ENCODE measurements around the gene GAL3ST2.
"Not testable (repeated sequence)": the region's sequence is repeated elsewhere in the genome, so short reads cannot be mapped to it uniquely, and the experiment has no call there.

Gene GAL3ST2

DNA sequence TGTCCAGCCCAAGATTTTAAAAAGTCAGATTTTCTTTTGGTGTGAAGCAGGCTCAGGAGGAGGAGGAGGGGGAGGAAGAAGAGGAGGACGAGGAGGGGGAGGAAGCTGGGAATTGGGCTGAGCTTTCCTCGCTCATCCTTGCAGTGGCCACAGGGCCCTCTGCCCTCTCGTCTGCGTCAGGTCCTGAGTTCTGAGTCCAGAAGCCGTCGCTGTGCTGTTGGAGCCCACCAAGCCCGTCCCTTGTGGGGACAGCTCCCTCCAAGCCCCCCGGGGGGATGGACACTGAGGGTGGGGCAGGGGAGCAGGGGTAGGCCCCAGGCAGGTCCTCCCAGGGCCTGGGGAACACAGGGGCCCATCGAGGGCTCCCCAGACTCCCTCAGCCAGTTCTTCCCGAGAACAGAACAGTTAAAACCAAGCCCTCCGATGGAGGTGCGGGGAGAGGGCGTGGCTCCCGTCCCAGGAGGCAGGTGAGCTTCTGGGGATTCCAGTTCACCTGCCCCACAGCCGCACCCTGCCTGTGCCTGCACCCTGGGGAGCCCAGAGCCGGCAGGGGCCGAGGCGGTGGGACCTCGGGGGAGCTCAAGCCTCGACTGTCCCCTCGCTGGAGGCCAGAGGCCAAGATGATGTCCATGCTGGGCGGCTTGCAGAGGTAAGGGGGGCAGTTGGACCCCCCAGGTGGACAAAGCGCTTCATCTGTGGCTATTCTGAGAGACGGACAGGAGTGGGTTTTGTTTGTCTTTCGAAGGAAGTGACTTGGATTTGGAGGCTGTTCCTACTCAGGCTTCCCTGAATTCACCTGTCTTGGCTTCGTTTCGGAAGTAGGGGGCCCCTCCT, at the start of gene GAL3ST2:
GAL3ST2 (plus strand) TSS at position 487 of the 834 bp plus-strand sequence; CDS start at position 621, 134 bp downstream.
- no peak for DNase-seq (ENCODE audit: low spot score)

- no peak for DNase-seq (ENCODE audit: low spot score)
Observed at GRCh38 chr2:241728000-241728399, 48.6 kb upstream of the GAL3ST2 start.

DNA sequence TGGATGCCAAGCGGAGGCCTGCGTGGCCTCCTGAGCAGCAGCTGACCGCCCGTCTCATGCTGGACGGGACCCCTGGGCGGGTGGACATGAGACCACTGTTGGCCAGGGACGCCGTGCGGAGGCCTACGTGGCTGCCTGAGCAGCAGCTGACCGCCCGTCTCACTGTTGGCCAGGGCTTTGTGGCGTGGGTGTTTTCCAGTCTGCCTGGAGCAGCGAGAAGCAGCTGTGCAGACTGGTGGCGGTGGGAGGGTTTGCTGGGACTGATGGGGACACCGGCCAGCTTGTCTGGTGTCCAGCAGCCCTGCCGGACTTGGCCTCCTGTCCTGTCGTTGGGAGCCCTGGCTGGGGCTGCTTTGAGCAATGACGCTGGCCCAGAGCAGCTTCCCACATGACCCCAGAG, 48.0 kb upstream of the GAL3ST2 start:
- DNase-seq (ENCODE audit: low spot score), result peak; percentile 59

GRCh38 chr2:241729868-241730267, 46.8 kb upstream of the GAL3ST2 start:
- DNase-seq (ENCODE audit: low spot score), result no peak

- DNase-seq (ENCODE audit: low spot score), result no peak
Observed at GRCh38 chr2:241730671-241731293, 45.8 kb upstream of the GAL3ST2 start.

GRCh38 chr2:241732513-241733186, 44.0 kb upstream of the GAL3ST2 start:
- DNase-seq (ENCODE audit: low spot score), result peak; percentile 38

DNA sequence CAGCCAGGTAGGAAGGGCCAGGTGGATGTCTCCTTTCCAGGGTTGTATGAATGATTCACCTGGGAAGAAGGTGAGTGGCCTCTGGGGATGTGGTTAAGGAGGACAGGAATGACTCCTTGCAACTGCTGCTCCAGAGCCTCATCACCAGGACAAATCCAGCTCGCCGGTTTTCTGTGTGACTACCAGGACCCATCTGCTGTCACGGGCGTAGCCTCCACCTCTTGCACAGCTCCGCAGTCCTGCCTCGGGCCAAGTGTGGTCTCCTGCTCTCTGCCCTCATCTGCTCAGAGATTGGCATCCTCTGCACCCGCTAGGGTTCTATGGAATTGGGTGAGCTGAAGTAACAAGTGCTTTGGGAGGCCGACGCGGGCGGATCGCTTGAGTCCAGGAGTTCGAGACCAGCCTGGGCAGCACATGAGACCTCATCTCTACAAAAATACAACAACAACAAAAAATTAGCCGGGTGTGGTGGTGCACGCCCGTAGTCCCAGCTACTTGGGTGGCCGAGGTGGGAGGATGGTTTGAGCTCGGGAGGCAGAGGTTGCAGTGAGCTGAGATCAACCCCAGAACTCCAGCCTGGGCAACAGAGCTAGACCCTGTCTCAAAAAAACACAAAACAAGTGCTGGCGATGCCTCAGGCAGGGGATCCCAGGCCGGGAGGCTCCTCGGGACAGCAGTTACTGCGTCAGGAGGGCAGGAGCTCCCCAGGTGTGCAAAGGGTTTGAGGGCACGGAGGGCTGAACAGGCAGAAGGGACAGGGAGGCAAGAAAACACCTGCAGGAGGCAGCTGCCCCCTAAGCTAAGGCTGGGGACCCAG, 43.0 kb upstream of the GAL3ST2 start:
- DNase-seq (ENCODE audit: low spot score), result peak; percentile 4

DNA sequence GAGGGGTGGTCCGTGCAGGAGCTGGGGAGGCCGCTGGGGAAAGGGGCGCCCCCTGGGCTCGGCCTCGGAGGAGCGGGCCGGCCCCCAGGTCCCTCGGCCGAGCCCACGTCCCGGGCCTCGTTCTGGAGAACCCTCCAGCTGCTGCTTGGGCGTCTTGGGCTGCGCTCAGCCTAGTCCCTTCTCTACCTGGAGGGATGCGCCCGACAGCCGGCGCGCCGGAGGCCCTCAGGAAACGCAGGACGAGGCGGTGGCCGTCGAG, 42.5 kb upstream of the GAL3ST2 start:
- DNase-seq (ENCODE audit: low spot score), result no peak

DNA sequence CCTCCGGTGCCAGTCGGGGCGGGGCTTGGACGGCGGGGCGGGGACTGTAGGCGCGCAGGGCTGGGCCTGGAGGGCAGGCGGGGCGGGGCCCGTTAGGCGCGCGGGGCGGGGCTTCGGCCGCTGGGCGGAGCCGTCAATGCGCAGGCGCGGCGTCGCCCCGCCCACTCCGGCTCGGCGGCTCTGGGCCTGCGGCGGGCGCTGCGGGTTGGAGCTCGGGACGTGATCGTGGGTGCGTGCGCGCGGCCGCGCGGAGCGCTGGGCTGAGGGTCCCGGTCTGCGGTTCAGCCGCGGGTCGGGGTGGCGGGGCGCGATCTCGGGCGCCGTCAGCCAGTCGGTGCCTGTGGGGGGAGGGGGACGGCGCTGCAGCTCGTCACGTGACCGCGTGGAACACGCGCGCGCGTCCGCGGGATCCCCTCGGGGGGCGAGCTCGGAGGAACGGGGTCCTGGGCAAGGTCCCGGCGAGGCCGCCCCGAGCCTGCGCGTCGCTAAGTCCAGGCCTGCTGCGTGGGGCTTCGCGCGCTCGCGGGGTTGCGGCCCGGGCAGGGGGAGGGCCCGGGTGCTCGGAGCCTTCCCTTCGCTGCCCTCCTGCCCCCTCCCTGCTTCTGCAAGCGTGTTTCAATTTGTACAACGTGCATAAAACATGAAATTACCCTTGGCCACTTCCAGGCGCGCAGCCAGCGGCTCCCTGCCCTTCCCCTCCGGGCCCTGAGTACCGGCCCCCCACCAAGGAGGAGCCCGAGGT, 42.0 kb upstream of the GAL3ST2 start, which contains the start of gene D2HGDH:
D2HGDH (plus strand) TSS at position 164 of the 742 bp plus-strand sequence. CDS start 595 bp downstream, outside the sequence.
- DNase-seq (ENCODE audit: low spot score), result peak; percentile 76

DNA sequence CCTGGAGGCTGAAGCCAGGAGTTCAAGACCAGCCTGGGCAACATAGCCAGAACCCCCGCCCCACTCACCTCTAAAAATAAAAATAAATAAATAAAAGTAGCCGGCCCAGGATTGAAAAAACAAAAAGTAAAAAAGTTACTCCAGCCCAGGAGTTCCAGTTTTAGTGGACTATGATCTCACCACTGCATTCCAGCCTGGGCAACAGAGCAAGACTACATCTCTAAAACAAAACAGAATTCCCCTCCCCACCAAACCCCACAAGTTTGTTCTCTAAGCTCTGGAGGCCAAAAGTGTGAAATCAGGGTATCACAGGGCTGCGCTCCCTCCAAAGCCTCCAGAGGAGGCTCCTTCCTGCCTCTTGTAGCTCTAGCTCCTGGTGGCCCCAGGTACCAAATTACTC, 40.5 kb upstream of the GAL3ST2 start:
- DNase-seq (ENCODE audit: low spot score), result no peak

DNA sequence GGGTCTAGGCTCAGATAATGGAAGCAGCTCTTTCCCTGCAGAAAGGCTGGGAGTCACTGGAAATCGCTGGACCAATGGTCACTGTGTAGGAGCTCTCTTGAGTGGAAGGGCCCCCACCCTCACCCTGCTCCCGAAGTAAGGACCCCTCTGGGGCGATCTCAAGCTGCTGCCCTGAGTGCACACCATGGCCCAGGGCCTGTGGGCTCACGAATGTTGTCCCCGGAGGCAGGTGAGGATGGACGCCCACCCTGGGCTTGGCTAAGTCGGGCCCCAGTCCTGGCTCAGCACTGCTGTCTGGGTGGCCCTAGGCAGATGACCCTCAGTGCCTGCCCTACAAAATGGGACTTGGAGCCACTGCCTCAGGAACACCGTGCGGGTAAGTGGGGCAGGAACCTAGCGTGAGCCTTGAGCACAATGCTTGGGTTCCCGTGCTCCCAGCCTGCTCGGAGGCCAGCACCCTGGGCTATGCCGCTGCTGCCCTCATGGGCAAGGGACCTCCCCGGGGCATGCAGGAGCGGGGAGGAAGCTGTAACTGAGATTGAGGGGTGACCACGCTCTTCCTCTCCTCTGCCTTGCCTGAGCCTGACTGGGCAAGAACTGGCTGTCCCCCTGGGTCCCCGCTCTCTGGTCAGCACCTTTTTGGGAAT, 38.5 kb upstream of the GAL3ST2 start:
- DNase-seq (ENCODE audit: low spot score), result no peak

DNA sequence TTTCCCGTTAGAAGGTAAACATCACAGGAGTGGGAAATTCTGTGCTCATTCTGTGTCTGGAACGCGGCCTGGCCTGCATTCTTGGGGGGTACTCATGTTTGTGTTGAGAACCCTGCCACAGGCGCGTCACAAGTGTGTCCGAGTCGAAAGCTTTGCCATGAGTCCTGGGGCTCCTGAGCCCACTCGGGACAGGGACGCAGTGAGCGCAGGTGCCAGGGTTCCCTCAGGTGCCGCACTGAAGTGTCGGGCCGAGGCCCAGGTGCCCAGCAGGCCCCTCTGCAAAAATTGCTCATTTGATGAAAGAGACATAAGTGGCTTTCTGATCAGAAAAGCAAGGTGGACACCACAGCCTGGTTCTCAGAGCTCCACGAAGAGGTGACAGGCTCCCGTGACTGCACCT, 37.4 kb upstream of the GAL3ST2 start:
- DNase-seq (ENCODE audit: low spot score), result no peak

- DNase-seq (ENCODE audit: low spot score), result no peak
Observed at GRCh38 chr2:241739651-241740050, 37.0 kb upstream of the GAL3ST2 start.

DNA sequence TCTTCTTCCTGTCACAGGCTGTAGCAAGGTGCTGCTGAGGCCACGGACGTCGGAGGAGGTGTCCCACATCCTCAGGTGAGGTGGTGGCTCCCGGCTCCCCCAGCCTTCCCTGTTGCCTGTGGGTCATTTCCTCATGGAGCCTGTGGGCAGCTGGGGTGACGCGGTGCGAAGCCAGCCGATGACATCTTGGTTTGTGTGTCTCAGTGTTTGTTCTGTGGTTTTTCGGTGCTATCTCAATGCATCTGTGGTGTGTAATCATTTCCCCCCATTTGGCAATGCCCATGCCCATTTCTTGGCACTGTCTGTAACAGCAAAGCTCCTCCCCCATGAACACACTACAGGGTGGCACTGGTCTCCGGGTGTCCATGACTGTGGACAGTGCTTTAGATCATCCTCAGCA, 35.6 kb upstream of the GAL3ST2 start:
- DNase-seq (ENCODE audit: low spot score), result no peak

DNA sequence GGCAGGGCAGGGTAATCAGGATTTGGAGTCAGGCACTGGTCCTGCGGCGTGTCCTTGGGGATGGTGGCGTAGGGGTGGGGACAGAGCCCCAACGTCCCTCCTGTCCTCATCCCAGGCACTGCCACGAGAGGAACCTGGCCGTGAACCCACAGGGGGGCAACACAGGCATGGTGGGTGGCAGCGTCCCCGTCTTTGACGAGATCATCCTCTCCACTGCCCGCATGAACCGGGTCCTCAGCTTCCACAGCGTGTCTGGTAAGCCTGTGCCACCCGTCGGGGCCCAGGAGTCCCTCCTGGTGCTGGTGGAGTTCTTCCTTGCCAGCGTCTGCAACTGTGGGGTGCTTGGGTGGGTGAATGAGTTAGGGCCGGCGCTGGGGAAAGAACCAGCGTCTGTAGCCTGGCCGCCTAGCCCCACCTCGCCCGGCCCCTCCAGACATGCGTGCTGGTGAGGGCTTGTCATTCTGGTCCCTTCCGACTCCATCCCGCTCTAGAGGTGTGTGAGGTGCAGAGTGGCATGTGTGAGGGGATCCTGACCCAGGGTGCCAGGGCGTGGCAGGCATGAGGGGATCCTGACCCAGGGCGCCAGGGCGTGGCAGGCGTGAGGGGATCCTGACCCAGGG, 34.2 kb upstream of the GAL3ST2 start:
- no peak for DNase-seq (ENCODE audit: low spot score)

GRCh38 chr2:241743008-241743407, 33.6 kb upstream of the GAL3ST2 start:
- DNase-seq (ENCODE audit: low spot score), result not testable (repeated sequence)

DNA sequence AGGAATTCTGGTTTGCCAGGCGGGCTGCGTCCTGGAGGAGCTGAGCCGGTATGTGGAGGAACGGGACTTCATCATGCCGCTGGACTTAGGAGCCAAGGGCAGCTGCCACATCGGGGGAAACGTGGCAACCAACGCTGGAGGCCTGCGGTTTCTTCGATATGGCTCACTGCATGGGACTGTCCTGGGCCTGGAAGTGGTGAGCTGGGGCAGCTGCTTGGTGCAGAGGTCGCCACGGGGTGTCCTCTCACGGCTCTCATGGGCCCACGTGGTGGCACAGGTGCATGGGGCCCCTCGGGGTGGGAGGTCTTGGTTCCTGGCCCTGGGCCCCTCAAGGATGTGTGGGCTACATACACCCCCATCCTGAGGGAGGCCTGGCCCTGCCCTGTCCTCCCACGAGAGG, 33.0 kb upstream of the GAL3ST2 start:
- DNase-seq (ENCODE audit: low spot score), result no peak

DNA sequence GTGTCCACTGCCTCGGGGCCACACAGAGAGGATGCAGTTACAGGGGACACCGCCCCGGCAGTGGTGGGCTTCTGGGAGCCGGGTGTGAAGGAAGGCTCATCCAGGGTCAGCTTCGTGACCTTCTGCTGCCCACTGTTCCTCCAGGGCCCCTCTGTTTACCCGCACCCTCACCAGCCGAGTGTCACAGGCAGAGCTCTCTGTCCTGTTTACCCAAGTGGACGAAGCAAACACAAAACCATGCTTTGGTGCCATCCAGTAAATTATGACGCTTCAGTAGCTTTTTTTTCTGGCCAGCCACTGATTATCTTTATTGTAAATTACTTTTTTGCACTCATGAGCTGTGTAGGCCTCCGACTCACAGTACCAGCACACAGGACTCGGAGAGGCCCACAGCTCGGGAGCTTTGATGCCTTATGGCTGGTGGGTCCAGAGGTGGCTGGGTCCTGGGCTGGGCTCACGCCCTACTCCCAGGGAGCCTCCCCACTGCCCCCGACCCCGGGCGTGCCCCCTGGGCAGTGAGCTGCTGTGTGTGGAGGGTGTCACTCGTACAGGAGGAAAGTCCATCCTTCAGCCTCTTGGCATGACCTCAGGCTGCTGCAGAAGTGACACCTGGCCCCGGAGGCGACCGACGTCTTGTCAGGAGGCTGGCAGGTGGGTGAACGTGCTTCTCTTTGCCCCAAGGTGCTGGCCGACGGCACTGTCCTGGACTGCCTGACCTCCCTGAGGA, 32.4 kb upstream of the GAL3ST2 start:
- no peak for DNase-seq (ENCODE audit: low spot score)

- no peak for DNase-seq (ENCODE audit: low spot score)
Observed at GRCh38 chr2:241745276-241745675, 31.3 kb upstream of the GAL3ST2 start.

DNA sequence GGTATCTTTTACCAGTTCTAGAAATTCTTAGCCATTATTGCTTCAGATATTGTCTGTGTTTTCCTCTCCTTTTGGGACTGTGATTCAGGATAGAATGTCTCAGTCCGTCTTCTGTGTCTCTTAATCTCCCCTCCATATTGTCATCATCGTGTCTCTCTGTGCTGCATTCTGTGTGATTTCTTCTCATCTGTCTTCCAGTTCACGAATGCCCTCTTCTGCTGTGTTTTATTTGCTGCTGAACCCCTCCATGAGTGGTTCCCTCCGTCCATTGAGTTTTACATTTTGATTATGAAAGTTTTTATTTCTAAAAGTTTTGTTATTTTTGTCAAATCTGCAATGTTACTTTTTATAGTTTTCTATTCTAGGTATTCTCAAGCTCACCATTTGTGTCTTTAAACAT, 30.5 kb upstream of the GAL3ST2 start:
- no peak for DNase-seq (ENCODE audit: low spot score)

Measured in pons (tissue), 1 donor.